ENCODE results near the gene KIR2DL1. TPM values are rescaled to one million over a fixed set of nuclear protein-coding genes. Genes with fewer than 3 reads are reported as not detected.
"Not testable (repeated sequence)": the region's sequence is repeated elsewhere in the genome, so short reads cannot be mapped to it uniquely, and the experiment has no call there.

Gene KIR2DL1
- polyA plus RNA-seq, 3 donors: not detected

DNA sequence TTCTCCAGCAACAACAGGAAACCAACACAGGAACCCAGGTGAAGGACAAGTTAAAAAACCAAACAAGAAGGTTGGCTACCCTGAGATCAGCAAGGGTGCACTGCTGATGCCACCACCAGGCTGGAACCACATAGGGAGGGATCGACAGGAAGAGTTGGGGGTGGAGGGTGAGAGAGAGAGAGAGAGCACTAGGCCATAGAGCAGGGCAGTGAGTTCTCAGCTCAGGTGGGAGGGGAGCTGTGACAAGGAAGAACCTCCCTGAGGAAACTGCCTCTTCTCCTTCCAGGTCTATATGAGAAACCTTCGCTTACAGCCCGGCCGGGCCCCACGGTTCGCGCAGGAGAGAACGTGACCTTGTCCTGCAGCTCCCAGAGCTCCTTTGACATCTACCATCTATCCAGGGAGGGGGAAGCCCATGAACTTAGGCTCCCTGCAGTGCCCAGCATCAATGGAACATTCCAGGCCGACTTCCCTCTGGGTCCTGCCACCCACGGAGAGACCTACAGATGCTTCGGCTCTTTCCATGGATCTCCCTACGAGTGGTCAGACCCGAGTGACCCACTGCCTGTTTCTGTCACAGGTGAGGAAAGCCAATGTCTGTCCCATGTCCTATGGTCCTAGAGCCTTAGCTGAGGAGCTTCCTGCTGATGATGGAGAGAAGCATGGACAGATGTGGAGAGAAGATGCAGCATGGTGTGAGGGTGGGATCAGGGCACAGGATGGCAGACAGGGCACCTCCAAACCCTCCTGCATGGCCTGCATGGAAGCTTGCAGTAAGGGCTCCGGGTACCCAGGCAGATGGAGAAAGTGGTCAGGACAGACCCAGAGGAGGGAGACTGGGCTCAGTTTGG lies 36.3 kb downstream of the KIR2DL1 start:
- 72 to 89% (median 83%) methylated on average over 14 of the region's 14 CpGs for WGBS, 3 donors
- H3K27ac ChIP-seq (ENCODE audit: low read depth, low read length): no peak overlapping the region

DNA sequence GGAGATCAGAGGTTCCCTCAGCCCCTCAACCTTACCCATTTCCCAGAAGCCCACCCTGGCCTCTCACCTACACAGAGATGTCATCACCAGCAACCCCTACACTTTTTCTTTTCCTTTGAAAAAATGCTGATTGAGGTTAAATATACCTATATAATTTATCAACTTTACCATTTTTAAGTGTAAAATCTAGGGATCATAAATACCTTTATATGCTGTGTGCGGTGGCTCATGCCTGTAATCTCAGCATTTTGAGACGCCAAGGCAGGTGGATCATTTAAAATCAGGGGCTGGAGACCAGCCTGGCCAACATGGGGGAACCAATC lies 36.9 kb downstream of the KIR2DL1 start:
- WGBS, 3 donors: 58 to 84% (median 61%) methylated on average over 2 of the region's 2 CpGs
- H3K27ac ChIP-seq (ENCODE audit: low read depth, low read length): no peak overlapping the region

DNA sequence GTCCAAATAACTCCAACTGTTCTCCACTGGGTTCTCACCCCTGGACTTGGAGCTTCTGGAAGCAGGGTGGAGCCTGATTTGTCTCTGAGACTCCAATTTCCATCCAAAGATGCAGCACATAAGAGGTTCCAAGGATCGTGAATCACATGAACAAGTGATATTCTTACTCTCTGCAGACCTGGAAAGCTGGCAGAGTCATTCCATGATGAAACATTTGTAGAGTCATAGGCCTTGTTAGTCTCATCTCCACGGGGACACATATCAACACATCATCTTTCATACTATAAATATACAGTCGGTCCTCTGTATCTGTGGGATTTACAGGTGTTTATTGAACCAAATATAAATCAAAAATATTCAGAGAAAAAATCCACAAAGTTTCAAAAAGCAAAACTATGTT lies 45.0 kb downstream of the KIR2DL1 start:
- WGBS, 3 donors: 49 to 64% (median 63%) methylated on average over 3 of the region's 3 CpGs
- not testable (repeated sequence) for H3K27ac ChIP-seq (ENCODE audit: low read depth, low read length)

DNA sequence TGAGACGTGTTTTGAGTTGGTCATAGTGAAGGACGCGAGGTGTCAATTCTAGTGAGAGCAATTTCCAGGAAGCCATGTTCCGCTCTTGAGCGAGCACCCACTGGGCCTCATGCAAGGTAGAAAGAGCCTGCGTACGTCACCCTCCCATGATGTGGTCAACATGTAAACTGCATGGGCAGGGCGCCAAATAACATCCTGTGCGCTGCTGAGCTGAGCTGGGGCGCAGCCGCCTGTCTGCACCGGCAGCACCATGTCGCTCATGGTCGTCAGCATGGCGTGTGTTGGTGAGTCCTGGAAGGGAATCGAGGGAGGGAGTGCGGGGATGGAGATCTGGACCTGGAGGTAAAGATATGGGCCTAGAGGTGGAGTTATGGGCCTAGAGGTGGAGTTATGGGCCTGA lies 46.7 kb downstream of the KIR2DL1 start, which contains the start of gene KIR3DL1:
TSS of gene KIR3DL1 (plus strand) at position 218 of the 400 bp plus-strand sequence.
- H3K27ac ChIP-seq (ENCODE audit: low read depth, low read length): not testable (repeated sequence)
- 83 to 92% (median 87%) methylated on average over 12 to 17 of the region's 17 CpGs for WGBS, 3 donors

DNA sequence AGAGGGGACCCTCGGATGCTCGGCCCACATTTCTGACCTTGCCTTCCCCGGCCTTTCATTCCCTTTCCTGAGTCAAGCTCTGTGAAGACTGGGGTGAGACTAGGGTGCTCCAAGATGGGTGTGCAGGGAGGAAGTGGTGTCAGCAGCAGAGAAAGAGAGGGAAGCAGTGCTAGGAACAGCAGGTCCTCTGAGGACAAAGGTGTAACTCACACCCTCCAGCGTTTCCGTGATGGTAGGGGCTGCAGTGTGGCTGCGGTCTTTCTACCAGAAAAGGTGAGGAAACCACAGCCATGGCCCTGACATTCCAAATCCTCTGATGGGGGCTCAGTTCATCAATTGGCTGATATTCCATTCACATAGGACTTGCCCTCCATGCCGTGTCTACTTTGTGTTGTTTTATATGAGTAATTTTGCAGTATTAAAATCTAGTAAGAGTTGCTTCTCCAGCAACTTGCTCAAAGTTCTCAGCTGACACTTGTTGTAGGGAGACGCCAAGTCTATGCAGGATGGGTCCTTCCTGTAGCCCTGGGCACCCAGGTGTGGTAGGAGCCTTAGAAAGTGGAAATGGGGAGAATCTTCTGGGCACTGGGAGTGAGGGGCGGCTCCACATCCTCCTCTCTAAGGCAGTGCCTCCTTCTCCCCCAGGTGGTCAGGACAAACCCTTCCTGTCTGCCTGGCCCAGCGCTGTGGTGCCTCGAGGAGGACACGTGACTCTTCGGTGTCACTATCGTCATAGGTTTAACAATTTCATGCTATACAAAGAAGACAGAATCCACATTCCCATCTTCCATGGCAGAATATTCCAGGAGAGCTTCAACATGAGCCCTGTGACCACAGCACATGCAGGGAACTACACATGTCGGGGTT lies 48.3 kb downstream of the KIR2DL1 start:
- 72 to 85% (median 84%) methylated on average over 15 of the region's 15 CpGs for WGBS, 3 donors
- no peak overlapping the region for H3K27ac ChIP-seq (ENCODE audit: low read depth, low read length)

DNA sequence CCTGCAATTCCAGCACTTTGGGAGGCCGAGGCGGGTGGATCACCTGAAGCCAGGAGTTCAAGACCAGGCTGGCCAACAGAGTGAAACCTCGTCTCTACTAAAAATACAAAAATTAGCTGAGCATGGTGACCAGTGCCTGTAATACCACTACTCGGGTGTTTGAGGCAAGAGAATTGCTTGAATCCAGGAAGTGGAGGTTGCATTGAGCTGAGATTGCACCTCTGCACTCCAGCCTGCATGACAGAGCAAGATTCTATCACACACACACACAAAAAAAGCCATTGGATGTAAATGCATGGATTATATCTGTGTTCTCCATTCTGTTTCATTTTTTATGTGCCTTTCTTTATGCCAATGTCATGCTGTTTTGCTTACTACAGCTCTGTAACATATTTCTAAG lies 54.8 kb downstream of the KIR2DL1 start:
- WGBS, 3 donors: 41 to 60% (median 56%) methylated on average over 3 to 4 of the region's 4 CpGs
- H3K27ac ChIP-seq (ENCODE audit: low read depth, low read length): not testable (repeated sequence)

DNA sequence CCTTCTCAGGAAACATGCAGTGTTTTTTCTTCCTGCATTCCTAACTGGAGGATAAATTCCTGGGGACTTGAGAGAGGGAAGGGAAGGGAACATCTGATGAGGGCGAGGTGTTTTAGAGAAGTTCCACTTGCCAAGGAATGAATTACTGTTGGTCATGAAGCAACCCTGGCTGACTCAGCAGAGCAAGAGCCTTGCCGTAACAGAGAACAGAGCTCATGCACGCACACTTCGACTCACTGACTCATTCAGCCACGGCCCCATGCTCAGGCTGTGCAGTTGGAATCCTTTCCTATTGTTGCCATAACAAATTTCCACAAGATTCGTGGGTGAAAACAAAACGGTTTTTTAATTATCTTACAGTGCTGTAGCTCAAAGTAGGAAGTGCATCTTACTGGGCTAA lies 55.7 kb downstream of the KIR2DL1 start:
- H3K27ac ChIP-seq (ENCODE audit: low read depth, low read length): not testable (repeated sequence)
- 44 to 51% (median 48%) methylated on average over 7 of the region's 7 CpGs for WGBS, 3 donors

DNA sequence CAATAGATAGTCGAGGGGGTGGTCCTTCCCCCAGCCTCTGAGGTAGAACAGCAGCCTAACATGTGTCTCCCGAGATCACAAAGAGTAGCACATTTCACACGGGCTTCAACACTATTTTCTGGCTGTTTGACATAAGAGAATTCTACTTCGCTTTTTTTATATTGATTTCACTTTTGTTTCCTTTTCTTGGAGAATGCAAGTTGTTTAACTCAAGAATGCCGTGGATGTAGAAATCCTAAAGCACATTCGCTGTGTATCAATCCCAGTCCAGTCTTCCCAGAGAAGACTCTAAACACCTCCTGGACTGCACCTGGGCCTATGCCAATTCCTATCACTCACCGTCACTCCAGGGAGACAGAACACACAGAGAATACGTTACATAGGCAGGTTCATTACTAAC lies 58.5 kb downstream of the KIR2DL1 start:
- not testable (repeated sequence) for H3K27ac ChIP-seq (ENCODE audit: low read depth, low read length)
- 69 to 81% (median 79%) methylated on average over 7 of the region's 8 CpGs for WGBS, 3 donors

DNA sequence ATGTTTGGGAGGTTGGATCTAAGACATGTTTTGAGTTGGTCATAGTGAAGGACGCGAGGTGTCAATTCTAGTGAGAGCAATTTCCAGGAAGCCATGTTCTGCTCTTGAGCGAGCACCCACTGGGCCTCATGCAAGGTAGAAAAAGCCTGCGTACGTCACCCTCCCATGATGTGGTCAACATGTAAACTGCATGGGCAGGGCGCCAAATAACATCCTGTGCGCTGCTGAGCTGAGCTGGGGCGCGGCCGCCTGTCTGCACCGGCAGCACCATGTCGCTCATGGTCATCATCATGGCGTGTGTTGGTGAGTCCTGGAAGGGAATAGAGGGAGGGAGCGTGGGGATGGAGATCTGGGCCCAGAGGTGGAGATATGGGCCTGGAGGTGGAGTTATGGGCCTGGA lies 62.9 kb downstream of the KIR2DL1 start, which contains the start of gene KIR2DS4:
TSS of gene KIR2DS4 (plus strand) at position 181 of the 400 bp plus-strand sequence.
- 86 to 93% (median 92%) methylated on average over 14 of the region's 14 CpGs for WGBS, 3 donors

More for the DNA sequence above, 62.9 kb downstream of the KIR2DL1 start, which contains the start of gene KIR2DS4:
- not testable (repeated sequence) for H3K27ac ChIP-seq (ENCODE audit: low read depth, low read length)

Other genes starting within 250 kb of the KIR2DL1 start
- 1 to 10 TPM in 2 of 3 donors, under 1 TPM in 1; 0.68 to 7.9 (median 6.6) TPM for gene LILRA2, start 196.0 kb upstream of the KIR2DL1 start, polyA plus RNA-seq
- gene LILRA1, start 176.2 kb upstream of the KIR2DL1 start, polyA plus RNA-seq: 1 to 10 TPM in 2 of 3 donors, under 1 TPM in 1; 0.31 to 2.1 (median 1.3) TPM
- gene LILRB1, start 139.3 kb upstream of the KIR2DL1 start, polyA plus RNA-seq: 1 to 10 TPM; 1.3 to 6.1 (median 1.5) TPM
- gene LILRB4, start 106.8 kb upstream of the KIR2DL1 start, polyA plus RNA-seq: 1 to 10 TPM; 1.3 to 8.3 (median 5.8) TPM
- gene KIR3DL3, start 45.4 kb upstream of the KIR2DL1 start, polyA plus RNA-seq: not detected
- under 1 TPM in 1 of 3 donors, not detected in 2; 0.04 TPM for gene KIR2DL3, start 31.3 kb upstream of the KIR2DL1 start, polyA plus RNA-seq
- gene KIR2DL4, start 33.8 kb downstream of the KIR2DL1 start, polyA plus RNA-seq: not detected
- not detected for gene KIR3DL1, start 46.7 kb downstream of the KIR2DL1 start, polyA plus RNA-seq
- not detected for gene KIR2DS4, start 62.9 kb downstream of the KIR2DL1 start, polyA plus RNA-seq
- gene KIR3DL2, start 80.7 kb downstream of the KIR2DL1 start, polyA plus RNA-seq: under 1 TPM in 1 of 3 donors, not detected in 2; 0.06 TPM
- gene FCAR, start 104.4 kb downstream of the KIR2DL1 start, polyA plus RNA-seq: 10 to 100 TPM in 1 of 3 donors, 1 to 10 TPM in 1, under 1 TPM in 1; 0.26 to 10.1 (median 7.5) TPM
- under 1 TPM in 2 of 3 donors, not detected in 1; 0.07 to 0.16 TPM for gene NCR1, start 136.4 kb downstream of the KIR2DL1 start, polyA plus RNA-seq
- gene NLRP7, start 177.7 kb downstream of the KIR2DL1 start, polyA plus RNA-seq: not detected
- gene NLRP2, start 196.6 kb downstream of the KIR2DL1 start, polyA plus RNA-seq: 1 to 10 TPM in 2 of 3 donors, not detected in 1; 1.4 to 2.4 TPM

Data from adipose tissue (tissue), 3 donors.